Psoas muscle (tissue), 8 donors: Measurements from ENCODE around the gene SF3A1. TPM values are rescaled to one million over a fixed set of nuclear protein-coding genes. Genes with fewer than 3 reads are reported as not detected.

ENCODE experiments used
- ATAC-seq, 4 donors: fragments of 200-7000 bp; cut with Tn5 transposase; one replicate each; pipeline ENCODE4 v1.9.1; 2020; ENCODE audit warnings: moderate library complexity in 3 of 4, mild to moderate bottlenecking in 2 of 4
- DNase-seq, 2 donors: peaks; one replicate each; pipeline ENCODE4 v3.0.0-alpha.2; 2020
- H3K27ac ChIP-seq: fragments of 200-600 bp; one replicate; pipeline ENCODE4 v1.8.0; 2022
- H3K27me3 ChIP-seq, 3 donors: fragments of 200-600 bp in 1 of 3; one replicate each; pipeline versions ENCODE4 v1.6.1 to v1.8.0; 2013 to 2022; ENCODE audit warnings: low read length in 2 of 3, mild to moderate bottlenecking in 2 of 3, moderate library complexity in 1 of 3; ENCODE audit not compliant: insufficient read depth in 3 of 3
- H3K36me3 ChIP-seq, 2 donors: fragments of 200-600 bp in 1 of 2; one replicate each; pipeline versions ENCODE4 v1.6.1 to v1.8.0; 2013 to 2022; ENCODE audit warnings: low read depth in 1 of 2, mild to moderate bottlenecking in 1 of 2, moderate library complexity in 1 of 2; ENCODE audit not compliant: insufficient read depth in 1 of 2
- H3K4me1 ChIP-seq: fragments of 200-600 bp; one replicate; pipeline ENCODE4 v1.8.0; 2022
- H3K4me3 ChIP-seq: fragments of 200-600 bp; one replicate; pipeline ENCODE4 v1.8.0; 2022; ENCODE audit warnings: mild to moderate bottlenecking
- H3K9me3 ChIP-seq: fragments of 200-600 bp; one replicate; pipeline ENCODE4 v1.8.0; 2022
- WGBS, 3 donors: extraction: QIAGEN DNeasy Blood & Tissue Kit; methylation state at CpG; one replicate each; pipeline versions ENCODE4 v1.1.6 to v1.1.7; 2013; 5-methylcytosine and 5-hydroxymethylcytosine counted together
- intact Hi-C, 2 donors: fragments of 100-400 bp; cut with DNase I; formaldehyde crosslinking; loops; one replicate each; pipeline versions ENCODE4 v1.11.0 to v1.14.2; 2022
- polyA plus RNA-seq, 3 donors: library from polyadenylated mRNA; stranded (reverse); fragments of 200-250 nt; gene quantifications; one replicate each; pipeline ENCODE4 v1.2.3, GENCODE V29; 2013
- total RNA-seq, 4 donors: library from RNA; stranded (reverse); fragmentation: NEBNext Ultra II Directional in 2 of 4; extraction: Animal tissue kit (Norgen Biotek cat#: 25700) in 2 of 4; gene quantifications; one replicate each; pipeline versions ENCODE4 v1.2.1 to v1.2.4, GENCODE V29; 2021 to 2023
- TF ChIP-seq, protein P1 (sequence below): fragments of 200-600 bp; IDR thresholded peaks from one replicate; pipeline ENCODE4 v1.8.0; 2022; ENCODE audit warnings: antibody characterized with exemption
- donor health status: healthy with polysubstance abuse.
- donor health status: DM: no; HTN: no; CAD: no; lungs with moderate emphysema.
- donor health status: Bipolar disorder and iron deficiency.
- donor health status: healthy.
- donor health status: DM: yes; HTN: yes; CAD: no.
- donor health status: DM: no; HTN: no; CAD: no.
- donor health status: DM: no; HTN: no; CAD: no.
- donor health status: DM: yes; HTN: yes; CAD: no.

SF3A1 gene
- total and polyA plus RNA-seq, 7 donors, result 21.6 to 146 (median 107) TPM

- H3K4me1 ChIP-seq, result peaks cover 32% of the 10 kb centered on the region
- TF ChIP-seq, protein P1, sequence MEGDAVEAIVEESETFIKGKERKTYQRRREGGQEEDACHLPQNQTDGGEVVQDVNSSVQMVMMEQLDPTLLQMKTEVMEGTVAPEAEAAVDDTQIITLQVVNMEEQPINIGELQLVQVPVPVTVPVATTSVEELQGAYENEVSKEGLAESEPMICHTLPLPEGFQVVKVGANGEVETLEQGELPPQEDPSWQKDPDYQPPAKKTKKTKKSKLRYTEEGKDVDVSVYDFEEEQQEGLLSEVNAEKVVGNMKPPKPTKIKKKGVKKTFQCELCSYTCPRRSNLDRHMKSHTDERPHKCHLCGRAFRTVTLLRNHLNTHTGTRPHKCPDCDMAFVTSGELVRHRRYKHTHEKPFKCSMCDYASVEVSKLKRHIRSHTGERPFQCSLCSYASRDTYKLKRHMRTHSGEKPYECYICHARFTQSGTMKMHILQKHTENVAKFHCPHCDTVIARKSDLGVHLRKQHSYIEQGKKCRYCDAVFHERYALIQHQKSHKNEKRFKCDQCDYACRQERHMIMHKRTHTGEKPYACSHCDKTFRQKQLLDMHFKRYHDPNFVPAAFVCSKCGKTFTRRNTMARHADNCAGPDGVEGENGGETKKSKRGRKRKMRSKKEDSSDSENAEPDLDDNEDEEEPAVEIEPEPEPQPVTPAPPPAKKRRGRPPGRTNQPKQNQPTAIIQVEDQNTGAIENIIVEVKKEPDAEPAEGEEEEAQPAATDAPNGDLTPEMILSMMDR, result no peak
- H3K4me3 ChIP-seq, result no peak overlapping the region
- H3K27me3 ChIP-seq, result no peaks in the 10 kb centered on the region
- no peak overlapping the region for H3K27ac ChIP-seq
- H3K9me3 ChIP-seq, result no peaks in the 10 kb centered on the region
- 79 to 89% (median 83%) methylated on average over 8 of the region's 8 CpGs for WGBS, 3 donors
- no peaks in the 10 kb centered on the region for H3K36me3 ChIP-seq
- DNase-seq (no peak), ATAC-seq (no peak)
- intact Hi-C loops, result no loop called here
Measured at GRCh38 chr22:30314915-30315314, 41.8 kb downstream of the SF3A1 start.

DNA sequence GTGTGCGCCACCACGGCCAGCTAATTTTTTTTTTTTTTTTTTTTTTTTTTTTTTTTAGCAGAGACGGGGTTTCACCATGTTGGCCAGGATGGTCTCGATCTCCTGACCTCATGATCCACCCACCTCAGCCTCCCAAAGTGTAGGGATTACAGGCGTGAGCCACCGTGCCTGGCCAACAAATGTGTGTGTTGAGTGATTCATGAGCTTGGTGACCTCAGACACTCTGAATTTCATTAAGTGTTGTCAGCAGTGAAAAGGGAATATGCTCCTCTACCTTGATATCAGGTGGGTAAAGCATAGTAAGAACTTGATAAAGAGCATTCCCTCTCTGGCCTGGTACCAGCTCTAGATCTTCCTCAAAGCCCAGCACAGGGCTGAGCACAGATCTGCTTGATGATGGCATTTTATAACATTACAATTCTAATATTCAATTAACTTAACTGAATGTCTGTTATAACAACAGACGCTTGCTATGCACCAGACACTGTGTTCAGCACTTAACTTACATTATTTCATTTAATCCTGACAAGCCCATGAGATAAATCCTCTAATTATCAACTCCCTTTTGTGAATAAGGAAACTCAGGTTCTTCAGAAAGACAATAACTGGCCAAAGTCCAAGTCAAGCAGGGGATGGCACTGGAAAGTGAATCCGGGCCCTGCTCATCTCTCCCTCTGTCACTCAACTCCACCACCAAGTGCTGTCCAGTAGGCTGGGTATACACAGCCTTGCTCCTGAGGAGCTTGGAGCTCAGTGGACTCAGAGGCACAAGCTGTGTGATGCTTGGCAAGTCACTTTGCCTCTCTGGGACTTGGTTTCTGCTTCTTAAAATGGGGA is 42.9 kb downstream of the SF3A1 start:
- Histone ChIP-seq H3K4me1 (peaks cover 27% of the 10 kb centered on the region), H3K27ac (no peak overlapping the region), H3K36me3 (no peaks in the 10 kb centered on the region), H3K4me3 (no peak overlapping the region), H3K9me3 (no peaks in the 10 kb centered on the region), H3K27me3 (no peaks in the 10 kb centered on the region)
- DNase-seq (no peak), ATAC-seq (no peak)
- intact Hi-C loops, result no loop called here
- TF ChIP-seq, protein P1, result no peak
- 71 to 86% (median 81%) methylated on average over 5 to 8 of the region's 8 CpGs for WGBS, 3 donors

- 82 to 91% (median 91%) methylated on average over 6 of the region's 6 CpGs for WGBS, 3 donors
- H3K27ac ChIP-seq, result no peak overlapping the region
- H3K27me3 ChIP-seq, result no peaks in the 10 kb centered on the region
- H3K9me3 ChIP-seq, result no peaks in the 10 kb centered on the region
- no peak for DNase-seq
- H3K4me1 ChIP-seq, result peaks cover 27% of the 10 kb centered on the region
- intact Hi-C loops, result no loop called here
- H3K4me3 ChIP-seq, result no peak overlapping the region
- no peaks in the 10 kb centered on the region for H3K36me3 ChIP-seq
- ATAC-seq, result peak in 1 of 4 donors; percentile 23
- TF ChIP-seq, protein P1, result no peak
Measured at GRCh38 chr22:30312053-30312452, 44.6 kb downstream of the SF3A1 start.

DNA sequence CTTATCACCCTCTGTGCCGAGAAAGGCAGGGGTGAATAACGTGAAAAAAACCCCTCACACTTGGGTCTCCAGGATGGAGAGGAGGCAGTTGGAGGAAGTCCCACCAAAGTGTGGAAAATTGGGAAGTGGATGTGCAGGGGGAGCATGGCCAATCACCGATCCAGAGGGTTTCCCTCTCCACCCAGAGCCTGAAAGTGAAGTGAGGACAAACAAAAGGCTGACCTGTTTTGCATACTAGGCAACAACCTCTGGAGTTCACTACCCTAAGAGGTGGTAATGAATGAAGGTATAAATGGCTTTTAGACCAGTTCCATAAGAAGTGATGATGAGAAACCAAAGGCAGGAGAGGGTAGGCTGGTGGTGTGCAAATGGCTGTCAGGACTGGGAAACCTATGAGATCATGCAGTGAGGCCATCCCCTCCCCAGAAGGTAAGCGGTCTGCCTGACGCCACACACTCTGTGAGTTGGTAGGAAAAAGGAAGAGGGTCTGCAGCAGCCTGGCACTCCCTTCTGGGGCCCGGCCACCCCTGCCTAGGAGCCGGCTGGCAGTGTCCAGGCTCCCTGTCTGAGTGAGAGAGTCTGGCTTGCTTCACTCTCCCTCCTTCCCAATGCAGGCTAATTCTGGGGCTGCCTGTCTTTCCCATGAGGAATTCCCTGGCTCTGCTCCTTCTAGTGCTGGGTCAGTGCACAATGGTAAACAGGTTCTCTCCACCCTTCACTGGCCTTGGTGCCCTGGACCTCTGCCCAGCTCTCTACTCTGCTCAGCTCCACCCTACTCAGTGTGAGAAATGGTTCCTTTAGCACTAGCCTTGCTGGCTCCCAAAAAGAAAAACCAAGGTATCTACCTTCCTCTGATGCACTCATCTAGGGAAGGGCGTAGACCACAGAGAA is 45.6 kb downstream of the SF3A1 start:
- H3K27ac ChIP-seq, result no peak overlapping the region
- intact Hi-C loops, result no loop called here
- no peaks in the 10 kb centered on the region for H3K36me3 ChIP-seq
- peak; percentile 60 to 78 (median 74) for ATAC-seq
- no peak overlapping the region for H3K4me3 ChIP-seq
- no peaks in the 10 kb centered on the region for H3K27me3 ChIP-seq
- TF ChIP-seq, protein P1, result no peak
- no peaks in the 10 kb centered on the region for H3K9me3 ChIP-seq
- peak in 1 of 2 donors; percentile 76 for DNase-seq
- peaks cover 27% of the 10 kb centered on the region for H3K4me1 ChIP-seq
- 43 to 49% (median 45%) methylated on average over 8 of the region's 8 CpGs for WGBS, 3 donors
